ENCODE data around the gene SCO1.

- TF ChIP-seq FOXP2 (optimal IDR thresholded peaks at IDR 0.05; ENCODE audit: control extremely low read depth, extremely low read length, insufficient read depth) (no peak), POLR2AphosphoS5 (IDR thresholded peaks at IDR 0.05; ENCODE audit: borderline replicate concordance, low read depth, low read length) (no peak), EZH2 (IDR thresholded peaks at IDR 0.05) (no peak)
Measured at GRCh38 chr17:10741416-10742135, 44.2 kb upstream of the SCO1 start.
